Activated CD4-positive, CD25-positive, alpha-beta regulatory T cell (primary cell): ENCODE measurements around the gene NTHL1.

Experiments
- DNase-seq, 4 experiments: peaks; one replicate each; lab custom pipeline; 2025; lab: John Stamatoyannopoulos, UW

The NTHL1 gene

DNA sequence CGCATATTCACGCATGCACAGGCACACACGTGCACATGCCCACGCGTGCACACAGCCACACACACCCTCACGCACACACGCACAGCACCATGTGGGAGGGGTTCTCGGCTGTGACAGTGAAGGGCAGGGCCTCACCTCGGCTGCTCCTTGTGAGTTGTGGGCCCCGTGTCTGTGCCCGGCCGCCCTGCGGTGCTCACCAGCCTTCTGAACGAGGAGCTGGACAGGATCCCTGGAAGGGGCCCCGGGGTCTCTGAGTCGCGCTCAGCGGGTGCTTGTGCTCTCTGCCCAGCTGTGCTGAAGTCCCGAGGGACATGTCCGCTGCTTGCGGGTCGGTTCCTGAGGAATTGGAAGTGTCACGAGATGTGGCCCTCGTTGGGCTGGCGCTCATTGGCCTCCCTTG lies 16.2 kb upstream of the NTHL1 start:
- no peak for DNase-seq

GRCh38 chr16:2062801-2063200 lies 15.2 kb upstream of the NTHL1 start:
- DNase-seq, result no peak

DNA sequence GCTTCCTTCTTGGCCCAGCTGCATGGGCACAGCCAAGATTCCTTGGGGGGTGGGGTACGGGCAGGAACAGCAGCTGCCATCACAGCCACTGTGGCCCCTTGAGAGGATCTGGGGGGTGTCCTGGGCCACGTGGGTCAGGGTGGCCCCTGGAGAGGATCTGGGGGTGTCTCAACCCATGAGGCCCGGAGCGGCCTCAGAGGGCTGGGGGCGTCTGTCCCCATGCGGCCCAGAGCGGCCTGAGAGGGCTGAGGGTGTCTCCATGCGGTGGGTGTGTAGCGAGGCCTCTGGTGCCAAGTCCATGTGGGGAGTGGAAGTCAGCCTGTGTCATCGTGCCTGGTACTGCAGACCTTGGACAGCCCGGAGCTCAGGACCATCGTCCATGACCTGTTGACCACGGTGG lies 13.9 kb upstream of the NTHL1 start:
- DNase-seq, result no peak

DNA sequence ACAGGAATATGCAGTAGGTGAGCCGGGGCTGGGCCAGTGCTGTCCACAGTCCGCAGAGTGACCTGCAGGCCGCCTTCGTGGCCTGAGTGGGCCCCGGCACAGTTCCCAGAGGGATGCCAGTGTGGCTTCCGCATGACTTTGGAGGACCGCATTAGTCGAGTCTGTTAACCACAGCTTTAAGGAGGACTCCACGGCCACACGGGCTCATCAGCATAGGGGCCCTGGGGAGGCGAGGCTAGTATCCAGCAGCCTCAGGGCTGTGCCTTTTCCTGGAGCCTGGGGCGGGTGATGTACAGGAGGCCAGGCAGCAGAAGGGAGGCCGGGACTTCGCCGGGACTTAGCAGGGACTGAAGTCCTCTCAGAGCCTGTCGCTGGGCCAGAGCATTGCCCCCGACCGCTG lies 13.4 kb upstream of the NTHL1 start:
- no peak for DNase-seq

DNA sequence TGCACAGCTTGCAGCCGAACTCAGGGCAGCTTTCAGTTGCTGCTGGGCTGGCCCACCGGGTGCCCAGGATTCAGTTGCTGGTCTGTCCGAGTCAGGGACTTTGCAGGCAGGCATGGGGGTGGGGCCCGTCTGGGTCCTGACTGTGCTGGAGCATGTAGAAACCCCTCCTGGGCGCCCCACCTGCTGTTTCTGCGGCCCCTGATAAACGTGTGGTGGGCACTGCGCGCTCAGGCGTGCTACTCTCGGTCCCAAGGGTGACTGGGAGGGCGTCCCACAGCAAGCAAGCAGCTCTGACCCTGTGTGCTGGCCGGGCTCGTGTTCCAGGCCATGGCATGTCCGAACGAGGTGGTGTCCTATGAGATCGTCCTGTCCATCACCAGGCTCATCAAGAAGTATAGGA lies 12.7 kb upstream of the NTHL1 start:
- no peak for DNase-seq

- no peak for DNase-seq
Measured at GRCh38 chr16:2058872-2059271, 11.2 kb upstream of the NTHL1 start.

DNA sequence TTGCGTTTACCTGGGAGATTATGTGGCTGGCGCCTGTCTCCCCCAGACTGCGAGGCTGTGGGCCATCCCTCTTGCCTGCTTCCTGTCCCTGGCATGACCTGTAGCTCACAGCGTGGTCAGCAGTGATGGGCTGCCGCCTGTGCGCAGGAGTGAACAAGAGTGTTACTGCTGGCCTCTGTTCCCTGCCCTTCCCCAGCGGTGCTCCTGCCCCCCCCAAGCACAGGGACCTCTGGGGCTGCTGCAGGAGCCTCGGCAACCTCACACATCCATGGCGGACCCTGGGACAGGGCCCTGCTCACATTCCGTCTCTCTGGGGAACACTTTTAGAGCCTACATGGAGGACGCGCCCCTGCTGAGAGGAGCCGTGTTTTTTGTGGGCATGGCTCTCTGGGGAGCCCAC lies 10.8 kb upstream of the NTHL1 start:
- DNase-seq, result no peak

GRCh38 chr16:2057438-2057837 lies 9.8 kb upstream of the NTHL1 start:
- DNase-seq, result no peak

DNA sequence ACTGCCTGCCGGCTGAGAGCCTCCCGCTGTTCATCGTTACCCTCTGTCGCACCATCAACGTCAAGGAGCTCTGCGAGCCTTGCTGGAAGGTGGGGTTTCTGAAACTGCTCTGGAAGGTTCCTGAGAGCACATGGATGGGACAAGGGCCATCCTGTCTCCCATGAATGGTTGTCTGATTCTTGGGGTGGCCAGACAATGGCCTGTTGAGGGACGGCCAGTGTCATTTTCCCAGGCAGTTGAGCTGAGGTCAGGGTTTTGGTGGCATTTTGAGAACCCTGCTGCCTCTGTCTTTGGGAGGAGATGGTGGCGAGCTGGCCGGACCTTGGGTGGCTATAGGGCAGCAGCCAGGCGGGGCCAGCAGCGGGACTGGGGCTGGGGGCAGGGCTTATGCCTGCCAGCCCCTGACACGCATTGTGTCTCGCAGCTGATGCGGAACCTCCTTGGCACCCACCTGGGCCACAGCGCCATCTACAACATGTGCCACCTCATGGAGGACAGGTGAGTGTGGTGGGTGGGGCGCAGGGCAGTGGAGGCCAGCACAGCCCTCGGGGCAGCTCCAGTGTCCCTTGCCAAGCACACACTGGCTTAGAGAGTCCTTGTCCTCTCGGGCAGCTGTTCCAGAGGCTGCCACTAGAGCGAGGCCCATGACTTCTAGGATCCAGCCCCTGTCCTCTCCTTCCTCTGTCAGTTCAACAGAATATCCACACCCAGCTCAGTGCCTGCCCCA lies 9.2 kb upstream of the NTHL1 start:
- no peak for DNase-seq

DNA sequence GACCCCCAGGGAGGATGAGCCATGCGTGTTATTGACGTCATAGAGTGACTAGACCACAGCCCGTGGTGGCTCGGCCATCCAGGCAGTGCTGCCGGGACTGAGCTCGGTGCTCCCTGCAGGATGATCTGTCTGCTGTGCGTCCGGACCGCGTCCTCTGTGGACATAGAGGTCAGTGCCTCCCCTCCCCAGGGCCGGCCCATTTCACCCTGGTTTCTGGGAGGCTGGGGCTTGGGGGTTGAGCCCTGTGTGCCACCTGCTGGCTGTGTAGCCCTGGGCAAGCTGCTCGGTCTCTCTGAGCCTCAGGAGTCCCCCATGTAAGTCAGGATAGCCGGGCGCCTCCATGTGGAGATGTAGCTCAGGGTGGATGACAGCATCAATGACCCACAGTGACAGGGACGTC lies 8.4 kb upstream of the NTHL1 start:
- no peak for DNase-seq

GRCh38 chr16:2054543-2055245 lies 7.1 kb upstream of the NTHL1 start:
- DNase-seq, result no peak

GRCh38 chr16:2053897-2054296 lies 6.3 kb upstream of the NTHL1 start:
- no peak for DNase-seq

DNA sequence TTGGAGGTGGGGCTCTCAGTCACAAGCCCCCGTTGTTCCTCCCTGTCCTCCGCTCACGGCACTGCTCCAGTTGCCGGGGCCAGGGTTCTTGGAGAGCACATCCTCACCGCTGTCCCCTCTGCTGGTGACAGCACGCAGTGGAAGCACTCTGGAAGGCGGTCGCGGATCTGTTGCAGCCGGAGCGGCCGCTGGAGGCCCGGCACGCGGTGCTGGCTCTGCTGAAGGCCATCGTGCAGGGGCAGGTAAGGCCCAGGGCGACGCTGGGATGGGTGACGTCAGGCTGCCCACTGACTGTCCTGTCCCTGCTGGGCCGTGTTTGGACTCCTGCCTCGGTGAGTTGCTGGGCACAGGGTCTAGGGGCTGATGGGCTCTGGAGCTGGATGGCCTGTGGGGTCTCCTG lies 5.6 kb upstream of the NTHL1 start:
- no peak for DNase-seq

- DNase-seq, result no peak
Measured at GRCh38 chr16:2048116-2048543, 496 bp upstream of the NTHL1 start.

DNA sequence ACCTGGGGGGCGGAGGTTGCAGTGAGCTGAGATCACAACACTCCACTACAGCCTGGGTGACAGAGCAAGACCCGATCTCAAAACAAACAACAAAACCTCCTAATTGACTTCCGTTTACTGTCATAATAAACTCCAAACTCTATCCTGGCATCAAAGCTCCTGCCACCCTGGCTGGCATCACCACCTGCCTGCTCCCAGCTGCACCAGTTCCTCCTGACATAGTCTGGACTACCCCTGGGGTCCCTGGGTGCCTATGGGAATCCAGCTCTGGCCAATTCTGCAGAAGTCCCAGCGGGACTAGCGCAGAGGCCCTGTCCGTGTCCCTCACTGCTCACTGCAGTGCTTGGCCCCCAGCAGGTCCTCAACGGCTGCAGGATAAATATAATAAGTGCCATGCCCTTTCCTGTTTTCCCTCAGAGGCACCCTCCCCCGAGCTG lies 723 bp downstream of the NTHL1 start:
- DNase-seq, result no peak

GRCh38 chr16:2045965-2046892 lies 1.4 kb downstream of the NTHL1 start:
- DNase-seq, result no peak

DNA sequence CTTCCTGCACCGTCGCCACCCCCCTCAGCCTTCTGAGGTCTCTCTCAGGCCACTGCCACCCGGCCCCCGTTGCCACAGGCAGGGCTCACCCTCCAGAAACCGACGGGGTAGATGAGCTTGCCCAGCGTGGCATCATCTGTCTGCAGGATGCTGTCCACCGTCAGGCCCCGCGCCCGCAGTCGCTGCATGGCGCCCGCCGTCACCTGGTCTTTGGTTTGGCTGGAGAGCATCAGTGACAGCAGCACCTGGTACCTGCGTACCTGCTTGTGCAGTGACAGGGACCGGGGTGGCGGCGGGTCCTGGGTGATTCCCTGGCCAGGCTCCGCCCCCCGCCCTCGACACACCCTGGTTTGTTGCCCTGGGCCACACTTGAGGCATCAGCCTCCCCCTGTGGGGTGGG lies 3.1 kb downstream of the NTHL1 start:
- DNase-seq, result no peak

DNA sequence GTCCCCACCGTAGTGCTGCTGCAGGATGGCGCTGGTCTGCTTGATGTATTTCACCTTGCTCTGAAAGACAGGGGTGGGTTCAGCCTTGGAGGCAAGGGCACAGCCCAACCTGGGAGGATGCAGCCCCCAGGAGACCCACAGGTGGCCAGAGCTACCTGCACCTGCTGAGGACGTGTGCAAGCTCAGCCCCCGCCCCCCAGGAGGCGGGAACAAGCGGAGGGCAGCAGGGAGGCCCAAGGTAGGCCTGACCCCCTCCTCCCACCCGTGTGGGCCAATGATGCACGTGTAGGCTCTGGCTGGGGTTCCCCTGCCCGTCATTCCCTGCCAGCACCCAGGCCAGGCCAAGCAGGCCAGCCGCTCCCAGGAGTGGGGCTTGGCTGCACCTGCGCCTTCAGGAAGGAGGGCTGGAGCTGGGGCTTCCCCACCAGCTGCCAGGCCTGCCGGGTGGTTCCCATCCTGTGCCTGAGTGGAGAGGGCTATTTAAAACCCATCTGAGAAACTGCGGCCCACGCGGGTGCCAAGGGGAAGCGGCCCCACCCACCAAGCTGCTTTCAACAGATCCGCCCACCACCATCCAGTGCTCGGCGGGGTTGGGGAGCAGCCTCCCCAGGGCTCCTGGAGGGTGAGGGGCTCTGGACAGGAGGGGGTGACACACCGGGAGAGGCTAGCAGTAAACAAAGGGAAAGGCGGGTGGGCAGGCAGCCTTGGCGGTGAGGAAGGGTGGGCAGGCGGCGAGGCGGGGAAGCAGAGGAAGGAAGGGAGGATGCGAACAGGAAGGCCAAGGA lies 3.8 kb downstream of the NTHL1 start:
- no peak for DNase-seq

DNA sequence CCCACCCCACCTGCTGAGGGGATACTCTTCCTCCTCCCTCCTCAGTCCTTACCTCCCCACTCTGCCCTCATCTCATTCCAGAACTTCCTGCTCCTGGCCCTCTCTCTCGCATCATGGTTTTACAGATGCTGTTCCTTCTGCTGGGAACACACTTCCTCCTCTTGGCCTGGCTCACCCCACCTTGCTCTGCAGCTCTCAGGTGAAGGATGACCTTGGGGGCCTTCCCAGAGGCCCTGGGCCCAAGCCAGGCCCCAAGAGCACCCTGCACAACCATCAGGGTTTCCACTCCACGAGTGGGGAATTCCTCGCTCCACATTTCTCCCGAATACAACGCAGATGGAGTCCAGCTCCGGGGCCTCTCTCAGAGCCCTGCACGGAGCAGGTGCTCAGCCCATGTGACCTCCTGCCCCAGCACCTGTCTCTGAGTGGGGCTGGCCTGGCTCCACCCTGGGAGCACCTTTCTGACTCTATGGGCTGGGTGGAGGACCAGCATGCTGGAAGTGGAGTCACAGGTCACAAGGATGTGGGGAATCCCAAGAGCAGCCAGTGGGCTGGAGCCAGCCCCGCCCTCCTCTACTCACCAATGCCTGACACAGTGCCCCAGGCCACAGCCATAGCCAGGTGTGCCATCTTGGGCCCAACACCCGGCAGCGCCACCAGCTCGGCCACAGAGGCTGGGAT lies 4.5 kb downstream of the NTHL1 start:
- no peak for DNase-seq

DNA sequence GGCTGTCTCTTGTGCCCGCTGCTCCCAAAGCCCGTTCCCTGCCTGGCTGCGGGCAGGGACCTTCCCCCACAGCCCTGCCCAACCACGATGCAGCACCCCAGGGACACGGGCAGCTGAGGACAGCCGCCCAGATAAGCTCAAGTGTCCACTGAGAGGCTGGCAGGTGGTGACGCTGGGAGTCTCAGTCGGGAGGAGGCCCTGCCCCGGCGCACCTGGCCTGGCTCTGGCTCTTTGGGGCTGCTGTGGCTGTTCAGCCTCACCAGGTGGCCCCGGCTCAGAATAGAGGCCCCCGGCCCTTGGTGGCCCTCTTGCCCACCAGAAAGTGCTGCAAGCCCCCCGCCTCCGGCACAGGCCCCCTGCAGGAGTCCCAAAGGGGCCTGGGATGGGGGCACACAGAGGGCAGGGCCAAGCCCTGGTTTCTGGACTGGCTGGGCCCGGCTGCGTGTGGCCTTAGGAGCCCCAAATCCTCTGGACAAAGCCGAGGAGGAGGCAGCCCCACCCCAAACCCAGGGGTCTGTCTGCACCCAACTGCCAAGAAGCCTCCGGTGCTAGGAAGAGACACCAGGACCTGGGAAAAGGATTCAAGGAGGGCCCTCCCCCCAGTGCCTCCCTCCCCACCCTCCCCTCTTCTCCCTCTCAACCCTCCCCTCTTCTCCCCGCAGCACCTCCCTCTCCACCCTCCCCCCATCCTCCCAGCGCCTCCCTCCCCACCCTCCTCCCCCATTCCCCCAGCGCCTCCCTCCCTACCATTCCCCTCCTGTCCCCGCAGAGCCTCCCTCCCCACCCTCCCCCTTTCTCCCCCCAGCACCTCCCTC lies 5.3 kb downstream of the NTHL1 start:
- DNase-seq, result no peak
